Endodermal cell (in vitro differentiated cells): ENCODE data around the gene SDS. TPM values are rescaled to one million over a fixed set of nuclear protein-coding genes. Genes with fewer than 3 reads are reported as not detected.

Experiments
- DNase-seq: peaks from one replicate; pipeline ENCODE4 v3.0.0-alpha.2; 2017
- H3K27ac ChIP-seq: 2 replicates; pipeline ENCODE4 v1.5.1; 2013; ENCODE audit warnings: mild to moderate bottlenecking, low read depth, low read length, moderate library complexity
- H3K27me3 ChIP-seq: 2 replicates; pipeline ENCODE4 v1.6.1; 2013; ENCODE audit warnings: mild to moderate bottlenecking, low read length, moderate library complexity; ENCODE audit not compliant: insufficient read depth, control insufficient read depth, poor library complexity, severe bottlenecking
- H3K36me3 ChIP-seq: 2 replicates; pipeline ENCODE4 v1.7.0; 2013; ENCODE audit warnings: mild to moderate bottlenecking, low read length, moderate library complexity; ENCODE audit not compliant: control insufficient read depth, insufficient read depth
- H3K4me1 ChIP-seq: one replicate; pipeline ENCODE4 v1.7.0; 2013; ENCODE audit warnings: low read length; ENCODE audit not compliant: control insufficient read depth, insufficient read depth
- H3K4me3 ChIP-seq: 2 replicates; pipeline ENCODE4 v1.5.1; 2013; ENCODE audit warnings: mild to moderate bottlenecking, low read length, moderate library complexity
- H3K9ac ChIP-seq: 2 replicates; pipeline ENCODE4 v1.6.1; 2013; ENCODE audit warnings: mild to moderate bottlenecking, low read length, moderate library complexity; ENCODE audit not compliant: poor library complexity, severe bottlenecking; ENCODE audit errors: extremely low read depth
- H3K9me3 ChIP-seq: 2 replicates; pipeline ENCODE4 v1.6.1; 2013; ENCODE audit warnings: mild to moderate bottlenecking, low read length, moderate library complexity; ENCODE audit not compliant: control insufficient read depth
- H3K27ac Mint-ChIP-seq: 2 replicates; pipeline ENCODE4 v1.8.0; 2020; ENCODE audit warnings: mixed read lengths
- H3K27me3 Mint-ChIP-seq: 2 replicates; pipeline ENCODE4 v1.8.0; 2021; ENCODE audit warnings: mild to moderate bottlenecking, mixed read lengths; ENCODE audit not compliant: insufficient read depth
- H3K36me3 Mint-ChIP-seq: 2 replicates; pipeline ENCODE4 v1.8.0; 2020; ENCODE audit warnings: low read depth, mixed read lengths
- H3K4me1 Mint-ChIP-seq: 2 replicates; pipeline ENCODE4 v1.8.0; 2020; ENCODE audit warnings: mixed read lengths
- H3K4me3 Mint-ChIP-seq: 2 replicates; pipeline ENCODE4 v1.8.0; 2020; ENCODE audit warnings: mild to moderate bottlenecking, moderate library complexity, mixed read lengths
- H3K9me3 Mint-ChIP-seq: 2 replicates; pipeline ENCODE4 v1.8.0; 2020; ENCODE audit warnings: mild to moderate bottlenecking, mixed read lengths
- CTCF ChIP-seq: fragments of 200-600 bp; sonication (generic); conservative IDR thresholded peaks from 2 replicates; pipeline ENCODE4 v1.5.0; 2021; ENCODE audit warnings: antibody characterized with exemption, mild to moderate bottlenecking
- WGBS, 2 experiments: methylation state at CpG; one replicate each; pipeline versions ENCODE4 v1.1.5 to v1.1.7; 2013; ENCODE audit warnings: missing lambda C conversion rate in 2 of 2, mixed read lengths in 1 of 2; ENCODE audit not compliant: insufficient coverage in 1 of 2, insufficient read length in 1 of 2; 5-methylcytosine and 5-hydroxymethylcytosine counted together
- total RNA-seq, 2 donors: library from RNA; stranded (reverse); fragmentation: NEBNext Ultra II Directional in 1 of 2; extraction: Animal tissue kit (Norgen Biotek cat#: 25700) in 1 of 2; gene quantifications; 2 replicates in 1 of 2; 3 replicates in 1 of 2; pipeline ENCODE4 v1.2.1, GENCODE V29; 2021

Gene SDS
- total RNA-seq, 2 donors from 2014 or later, result not detected

GRCh38 chr12:113436586-113436985, 32.9 kb upstream of the SDS start:
- Histone ChIP-seq H3K9me3 (no peaks in the 10 kb centered on the region), H3K4me3 (no peak overlapping the region), H3K4me1 (peaks cover 2% of the 10 kb centered on the region), H3K36me3 (no peaks in the 10 kb centered on the region), H3K9ac (no peak overlapping the region), H3K27ac (no peak overlapping the region), H3K27me3 (peaks cover 35% of the 10 kb centered on the region)
- DNase-seq, result no peak
- peaks cover 17% of the 10 kb centered on the region for H3K4me1 Mint-ChIP-seq
- H3K4me3 Mint-ChIP-seq, result no peak overlapping the region
- peaks cover 18% of the 10 kb centered on the region for H3K27me3 Mint-ChIP-seq
- WGBS, 2 experiments, result 89 to 94% methylated on average over 5 to 6 of the region's 6 CpGs
- H3K27ac Mint-ChIP-seq, result no peak overlapping the region
- H3K36me3 Mint-ChIP-seq, result no peaks in the 10 kb centered on the region
- no peaks in the 10 kb centered on the region for H3K9me3 Mint-ChIP-seq
- no peak for TF ChIP-seq CTCF

- Histone ChIP-seq H3K4me3 (no peak overlapping the region), H3K9ac (no peak overlapping the region), H3K27me3 (peaks cover 31% of the 10 kb centered on the region), H3K9me3 (no peaks in the 10 kb centered on the region), H3K36me3 (no peaks in the 10 kb centered on the region), H3K4me1 (no peaks in the 10 kb centered on the region), H3K27ac (no peak overlapping the region)
- no peak for DNase-seq
- Mint-ChIP-seq H3K27ac (no peak overlapping the region), H3K4me1 (peaks cover 7% of the 10 kb centered on the region), H3K4me3 (no peak overlapping the region), H3K27me3 (peaks cover 11% of the 10 kb centered on the region), H3K9me3 (no peaks in the 10 kb centered on the region), H3K36me3 (no peaks in the 10 kb centered on the region)
- 94 to 95% methylated on average over 2 to 5 of the region's 5 CpGs for WGBS, 2 experiments
- no peak for TF ChIP-seq CTCF
These were observed 31.7 kb upstream of the SDS start for GRCh38 chr12:113435367-113435766.

- no peak overlapping the region for H3K27ac Mint-ChIP-seq
- H3K4me3 ChIP-seq, result no peak overlapping the region
- H3K4me1 ChIP-seq, result no peaks in the 10 kb centered on the region
- H3K27ac ChIP-seq, result no peak overlapping the region
- peaks cover 12% of the 10 kb centered on the region for H3K27me3 Mint-ChIP-seq
- no peaks in the 10 kb centered on the region for H3K36me3 ChIP-seq
- H3K9me3 ChIP-seq, result no peaks in the 10 kb centered on the region
- no peaks in the 10 kb centered on the region for H3K36me3 Mint-ChIP-seq
- no peak overlapping the region for H3K4me3 Mint-ChIP-seq
- H3K9me3 Mint-ChIP-seq, result peaks cover 5% of the 10 kb centered on the region
- H3K9ac ChIP-seq, result no peak overlapping the region
- H3K27me3 ChIP-seq, result peaks cover 9% of the 10 kb centered on the region
- no peak for DNase-seq
- peaks cover 1% of the 10 kb centered on the region for H3K4me1 Mint-ChIP-seq
- TF ChIP-seq CTCF, result no peak
These were observed 29.3 kb upstream of the SDS start for GRCh38 chr12:113432986-113433385.
